ENCODE data around the gene BCORL1. TPM values are rescaled to one million over a fixed set of nuclear protein-coding genes. Genes with fewer than 3 reads are reported as not detected.

BCORL1 gene
- total RNA-seq, 1 experiment from 2014 or later, result 32.2 TPM

GRCh38 chrX:130034178-130034577 is 51.7 kb downstream of the BCORL1 start:
- Histone ChIP-seq H3F3A (ENCODE audit: insufficient read depth, low read depth) (no peaks in the 10 kb centered on the region), H3K79me2 (ENCODE audit: low read depth) (no peaks in the 10 kb centered on the region), H3K36me3 (ENCODE audit: low read depth) (no peaks in the 10 kb centered on the region), H3K4me2 (no peak overlapping the region), H4K20me1 (ENCODE audit: insufficient read depth) (no peaks in the 10 kb centered on the region), H3K9me2 (ENCODE audit: insufficient read depth) (no peaks in the 10 kb centered on the region), H3K27ac (no peak overlapping the region), H3K4me3 (no peak overlapping the region), H2AFZ (no peak overlapping the region), H3K9me3 (ENCODE audit: insufficient read depth, low read depth) (no peaks in the 10 kb centered on the region), H3K27me3 (ENCODE audit: insufficient read depth, low read depth) (no peaks in the 10 kb centered on the region), H3K4me1 (replicated peaks; ENCODE audit: insufficient read depth) (no peaks in the 10 kb centered on the region)
- TF ChIP-seq EZH2 (IDR thresholded peaks at IDR 0.05; ENCODE audit: low read depth) (no peak), CTCF (conservative IDR thresholded peaks at IDR 0.05) (no peak)
- intact Hi-C loops (cut with micrococcal nuclease; ENCODE audit: unreplicated experiment), result no loop called here
- POLR2A ChIA-PET (ENCODE audit: unreplicated experiment), result no interaction called here
- no peak for DNase-seq
- no TSS peak for BruUV-seq (replicated peaks)
- CTCF ChIA-PET, result no interaction called here

GRCh38 chrX:130039847-130040246 is 57.4 kb downstream of the BCORL1 start:
- CTCF ChIA-PET, result interaction anchor here (0.5 kb wide), 1 partner anchor 432 kb away, joined by 4 read pairs; no protein-coding TSS in a partner anchor
- TF ChIP-seq CTCF (conservative IDR thresholded peaks at IDR 0.05) (no peak), EZH2 (IDR thresholded peaks at IDR 0.05; ENCODE audit: low read depth) (no peak)

GRCh38 chrX:130047416-130047815 is 65.0 kb downstream of the BCORL1 start:
- Histone ChIP-seq H3K9me3 (ENCODE audit: insufficient read depth, low read depth) (no peaks in the 10 kb centered on the region), H3K36me3 (ENCODE audit: low read depth) (0 out of 2 replicates have a peak, but pooled peaks cover 3% of the 10 kb centered on the region), H2AFZ (no peak overlapping the region), H3F3A (ENCODE audit: insufficient read depth, low read depth) (no peaks in the 10 kb centered on the region), H3K4me2 (no peak overlapping the region), H3K27me3 (ENCODE audit: insufficient read depth, low read depth) (no peaks in the 10 kb centered on the region), H3K79me2 (ENCODE audit: low read depth) (no peaks in the 10 kb centered on the region), H3K9me2 (ENCODE audit: insufficient read depth) (no peaks in the 10 kb centered on the region), H4K20me1 (ENCODE audit: insufficient read depth) (no peaks in the 10 kb centered on the region), H3K27ac (no peak overlapping the region), H3K4me1 (replicated peaks; ENCODE audit: insufficient read depth) (no peaks in the 10 kb centered on the region), H3K4me3 (no peak overlapping the region)
- BruUV-seq (replicated peaks), result no TSS peak
- DNase-seq, result no peak
- ChIA-PET CTCF (no interaction called here), POLR2A (ENCODE audit: unreplicated experiment) (no interaction called here)
- intact Hi-C loops (cut with micrococcal nuclease; ENCODE audit: unreplicated experiment), result no loop called here
- TF ChIP-seq EZH2 (IDR thresholded peaks at IDR 0.05; ENCODE audit: low read depth), result no peak
- no peak for TF ChIP-seq CTCF (conservative IDR thresholded peaks at IDR 0.05)

More at GRCh38 chrX:130039847-130040246, 57.4 kb downstream of the BCORL1 start:
- H3K4me3 ChIP-seq, result no peak overlapping the region
- H3K9me3 ChIP-seq (ENCODE audit: insufficient read depth, low read depth), result no peaks in the 10 kb centered on the region
- H3K36me3 ChIP-seq (ENCODE audit: low read depth), result no peaks in the 10 kb centered on the region
- no peak overlapping the region for H2AFZ ChIP-seq
- no peak overlapping the region for H3K27ac ChIP-seq
- no peaks in the 10 kb centered on the region for H4K20me1 ChIP-seq (ENCODE audit: insufficient read depth)
- POLR2A ChIA-PET (ENCODE audit: unreplicated experiment), result no interaction called here
- H3K9me2 ChIP-seq (ENCODE audit: insufficient read depth), result no peaks in the 10 kb centered on the region
- H3K27me3 ChIP-seq (ENCODE audit: insufficient read depth, low read depth), result no peaks in the 10 kb centered on the region
- DNase-seq, result no peak
- H3K79me2 ChIP-seq (ENCODE audit: low read depth), result no peaks in the 10 kb centered on the region
- H3F3A ChIP-seq (ENCODE audit: insufficient read depth, low read depth), result no peaks in the 10 kb centered on the region
- no peaks in the 10 kb centered on the region for H3K4me1 ChIP-seq (replicated peaks; ENCODE audit: insufficient read depth)
- BruUV-seq (replicated peaks), result no TSS peak
- intact Hi-C loops (cut with micrococcal nuclease; ENCODE audit: unreplicated experiment), result no loop called here
- no peak overlapping the region for H3K4me2 ChIP-seq
